Measurements from ENCODE around the gene KAZN.

DNA sequence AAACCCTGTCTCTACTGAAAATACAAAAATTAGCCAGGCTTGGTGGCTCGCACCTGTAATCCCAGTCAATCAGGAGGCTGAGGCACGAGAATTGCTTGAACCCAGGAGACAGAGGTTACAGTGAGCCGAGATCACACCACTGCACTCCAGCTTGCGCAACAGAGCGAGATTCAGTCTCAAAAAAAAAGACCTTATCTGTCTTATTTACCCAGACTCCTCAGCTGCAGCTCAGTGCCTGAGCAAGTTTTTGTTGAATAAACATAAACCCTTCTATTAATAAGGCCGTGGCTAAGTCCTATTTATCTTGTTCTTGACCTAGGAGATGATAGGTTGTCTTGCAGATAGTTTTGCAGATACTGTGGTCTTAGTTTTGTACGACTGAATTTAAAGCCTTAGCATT, 418.6 kb downstream of the KAZN start:
- TF ChIP-seq, protein P1, sequence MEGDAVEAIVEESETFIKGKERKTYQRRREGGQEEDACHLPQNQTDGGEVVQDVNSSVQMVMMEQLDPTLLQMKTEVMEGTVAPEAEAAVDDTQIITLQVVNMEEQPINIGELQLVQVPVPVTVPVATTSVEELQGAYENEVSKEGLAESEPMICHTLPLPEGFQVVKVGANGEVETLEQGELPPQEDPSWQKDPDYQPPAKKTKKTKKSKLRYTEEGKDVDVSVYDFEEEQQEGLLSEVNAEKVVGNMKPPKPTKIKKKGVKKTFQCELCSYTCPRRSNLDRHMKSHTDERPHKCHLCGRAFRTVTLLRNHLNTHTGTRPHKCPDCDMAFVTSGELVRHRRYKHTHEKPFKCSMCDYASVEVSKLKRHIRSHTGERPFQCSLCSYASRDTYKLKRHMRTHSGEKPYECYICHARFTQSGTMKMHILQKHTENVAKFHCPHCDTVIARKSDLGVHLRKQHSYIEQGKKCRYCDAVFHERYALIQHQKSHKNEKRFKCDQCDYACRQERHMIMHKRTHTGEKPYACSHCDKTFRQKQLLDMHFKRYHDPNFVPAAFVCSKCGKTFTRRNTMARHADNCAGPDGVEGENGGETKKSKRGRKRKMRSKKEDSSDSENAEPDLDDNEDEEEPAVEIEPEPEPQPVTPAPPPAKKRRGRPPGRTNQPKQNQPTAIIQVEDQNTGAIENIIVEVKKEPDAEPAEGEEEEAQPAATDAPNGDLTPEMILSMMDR (optimal IDR thresholded peaks at IDR 0.05 in 1 of 3, IDR thresholded peaks at IDR 0.05 in 1 of 3, conservative IDR thresholded peaks at IDR 0.05 in 1 of 3; ENCODE audit: extremely low read depth in 1 of 3, insufficient read depth in 2 of 3, low read length in 3 of 3): no peak
- TF ChIP-seq EZH2 (IDR thresholded peaks at IDR 0.05; ENCODE audit: low read length): no peak
